Measurements from ENCODE around the gene HSD11B2.

Gene HSD11B2

GRCh38 chr16:67468731-67469130 lies 37.8 kb downstream of the HSD11B2 start:
- Histone ChIP-seq H3K27ac (no peak overlapping the region), H3K27me3 (replicated peaks) (no peaks in the 10 kb centered on the region), H3K36me3 (replicated peaks) (no peaks in the 10 kb centered on the region), H3K4me3 (ENCODE audit: low read depth, low read length) (no peak overlapping the region)
- no peak for DNase-seq
- TF ChIP-seq CTCF (IDR thresholded peaks at IDR 0.05; ENCODE audit: low read depth, low read length, missing control alignments) = no peak
- in situ Hi-C loops (cut with HindIII; ENCODE audit: low pct_ligation_motif_present, low sequenced_read_pairs) = no loop called here

- Histone ChIP-seq H3K27me3 (replicated peaks) (no peaks in the 10 kb centered on the region), H3K36me3 (replicated peaks) (no peaks in the 10 kb centered on the region), H3K4me3 (ENCODE audit: low read depth, low read length) (no peak overlapping the region), H3K27ac (no peak overlapping the region)
- in situ Hi-C loops (cut with HindIII; ENCODE audit: low pct_ligation_motif_present, low sequenced_read_pairs) = no loop called here
- DNase-seq = no peak
- no peak for TF ChIP-seq CTCF (IDR thresholded peaks at IDR 0.05; ENCODE audit: low read depth, low read length, missing control alignments)
Observed at GRCh38 chr16:67470359-67470758, 39.4 kb downstream of the HSD11B2 start.

GRCh38 chr16:67471758-67472384 lies 41.0 kb downstream of the HSD11B2 start:
- no peak overlapping the region for H3K27ac ChIP-seq
- H3K27me3 ChIP-seq (replicated peaks) = no peaks in the 10 kb centered on the region
- no peak for DNase-seq
- no peak for TF ChIP-seq CTCF (IDR thresholded peaks at IDR 0.05; ENCODE audit: low read depth, low read length, missing control alignments)
- in situ Hi-C loops (cut with HindIII; ENCODE audit: low pct_ligation_motif_present, low sequenced_read_pairs) = no loop called here
- no peak overlapping the region for H3K4me3 ChIP-seq (ENCODE audit: low read depth, low read length)
- H3K36me3 ChIP-seq (replicated peaks) = no peaks in the 10 kb centered on the region

GRCh38 chr16:67474551-67475455 lies 43.9 kb downstream of the HSD11B2 start:
- TF ChIP-seq CTCF (IDR thresholded peaks at IDR 0.05; ENCODE audit: low read depth, low read length, missing control alignments) = no peak
- no peaks in the 10 kb centered on the region for H3K36me3 ChIP-seq (replicated peaks)

GRCh38 chr16:67477960-67478554 lies 47.1 kb downstream of the HSD11B2 start:
- no peak for TF ChIP-seq CTCF (IDR thresholded peaks at IDR 0.05; ENCODE audit: low read depth, low read length, missing control alignments)
- H3K36me3 ChIP-seq (replicated peaks) = no peaks in the 10 kb centered on the region
- no peak overlapping the region for H3K27ac ChIP-seq
- no peaks in the 10 kb centered on the region for H3K27me3 ChIP-seq (replicated peaks)
- no peak overlapping the region for H3K4me3 ChIP-seq (ENCODE audit: low read depth, low read length)
- DNase-seq = no peak
- in situ Hi-C loops (cut with HindIII; ENCODE audit: low pct_ligation_motif_present, low sequenced_read_pairs) = no loop called here

More at GRCh38 chr16:67474551-67475455, 43.9 kb downstream of the HSD11B2 start:
- no peak for DNase-seq
- H3K27me3 ChIP-seq (replicated peaks) = no peaks in the 10 kb centered on the region
- no peak overlapping the region for H3K27ac ChIP-seq
- no peak overlapping the region for H3K4me3 ChIP-seq (ENCODE audit: low read depth, low read length)
- in situ Hi-C loops (cut with HindIII; ENCODE audit: low pct_ligation_motif_present, low sequenced_read_pairs) = no loop called here

Measured in brain microvascular endothelial cell (primary cell).